ENCODE measurements around the gene PSKH1.
A peak's percentile ranks its signal among the peaks of the same experiment; 100 is the strongest.

- no peak for TF ChIP-seq CTCF (IDR thresholded peaks at IDR 0.05 in 8 of 11, conservative IDR thresholded peaks at IDR 0.05 in 3 of 11)
- TF ChIP-seq POLR2AphosphoS5 (IDR thresholded peaks at IDR 0.05), result peak in 1 of 3 donors; percentile 42
- no peak for TF ChIP-seq POLR2A (IDR thresholded peaks at IDR 0.05)
Observed at GRCh38 chr16:67926181-67926750, 33.2 kb downstream of the PSKH1 start.
